ENCODE measurements around the gene CPNE6. TPM values are rescaled to one million over a fixed set of nuclear protein-coding genes. Genes with fewer than 3 reads are reported as not detected.
A peak's percentile ranks its signal among the peaks of the same experiment; 100 is the strongest.
"Not testable (repeated sequence)": the region's sequence is repeated elsewhere in the genome, so short reads cannot be mapped to it uniquely, and the experiment has no call there.

CPNE6 gene
- total RNA-seq, 1 experiment from 2014 or later = not detected

- in situ Hi-C loops (cut with HindIII; ENCODE audit: low sequenced_read_pairs) = no loop called here
- no peak for DNase-seq (ENCODE audit: low spot score)
Observed at GRCh38 chr14:24096545-24097181, 25.3 kb downstream of the CPNE6 start.

GRCh38 chr14:24098229-24098926, 27.0 kb downstream of the CPNE6 start:
- in situ Hi-C loops (cut with HindIII; ENCODE audit: low sequenced_read_pairs) = no loop called here
- no peak for DNase-seq (ENCODE audit: low spot score)

- in situ Hi-C loops (cut with HindIII; ENCODE audit: low sequenced_read_pairs) = no loop called here
- no peak for DNase-seq (ENCODE audit: low spot score)
Observed at GRCh38 chr14:24098927-24099813, 27.8 kb downstream of the CPNE6 start.

GRCh38 chr14:24100197-24100981, 29.0 kb downstream of the CPNE6 start:
- no peak for DNase-seq (ENCODE audit: low spot score)
- in situ Hi-C loops (cut with HindIII; ENCODE audit: low sequenced_read_pairs) = no loop called here

- DNase-seq (ENCODE audit: low spot score) = no peak
- in situ Hi-C loops (cut with HindIII; ENCODE audit: low sequenced_read_pairs) = no loop called here
Observed at GRCh38 chr14:24100982-24101494, 29.7 kb downstream of the CPNE6 start.

GRCh38 chr14:24102357-24103048, 31.1 kb downstream of the CPNE6 start:
- in situ Hi-C loops (cut with HindIII; ENCODE audit: low sequenced_read_pairs) = no loop called here
- DNase-seq (ENCODE audit: low spot score) = no peak

GRCh38 chr14:24103451-24103850, 32.1 kb downstream of the CPNE6 start:
- DNase-seq (ENCODE audit: low spot score) = no peak
- in situ Hi-C loops (cut with HindIII; ENCODE audit: low sequenced_read_pairs) = no loop called here

- DNase-seq (ENCODE audit: low spot score); in situ Hi-C loops (cut with HindIII; ENCODE audit: low sequenced_read_pairs): not testable (repeated sequence)
Observed at GRCh38 chr14:24105609-24106239, 34.4 kb downstream of the CPNE6 start.

GRCh38 chr14:24106672-24107271, 35.4 kb downstream of the CPNE6 start:
- in situ Hi-C loops (cut with HindIII; ENCODE audit: low sequenced_read_pairs) = no loop called here

GRCh38 chr14:24108336-24108874, 37.0 kb downstream of the CPNE6 start:
- no peak for DNase-seq (ENCODE audit: low spot score)
- in situ Hi-C loops (cut with HindIII; ENCODE audit: low sequenced_read_pairs) = no loop called here

More at GRCh38 chr14:24106672-24107271, 35.4 kb downstream of the CPNE6 start:
- no peak for DNase-seq (ENCODE audit: low spot score)

- DNase-seq (ENCODE audit: low spot score) = no peak
- in situ Hi-C loops (cut with HindIII; ENCODE audit: low sequenced_read_pairs) = no loop called here
Observed at GRCh38 chr14:24110060-24110459, 38.7 kb downstream of the CPNE6 start.

- in situ Hi-C loops (cut with HindIII; ENCODE audit: low sequenced_read_pairs) = no loop called here
- DNase-seq (ENCODE audit: low spot score) = no peak
Observed at GRCh38 chr14:24110523-24110922, 39.2 kb downstream of the CPNE6 start.

- no peak for DNase-seq (ENCODE audit: low spot score)
- in situ Hi-C loops (cut with HindIII; ENCODE audit: low sequenced_read_pairs) = no loop called here
Observed at GRCh38 chr14:24113379-24113800, 42.0 kb downstream of the CPNE6 start.

- in situ Hi-C loops (cut with HindIII; ENCODE audit: low sequenced_read_pairs) = no loop called here
- DNase-seq (ENCODE audit: low spot score) = peak; percentile 90
Observed at GRCh38 chr14:24113801-24114531, 42.6 kb downstream of the CPNE6 start.

GRCh38 chr14:24114532-24115421, 43.4 kb downstream of the CPNE6 start, which contains the start of the genes DCAF11 and NRL:
Gene DCAF11, plus strand, starts transcription at chr14:24114777. Its CDS starts 818 bp downstream, at chr14:24115595.
Gene NRL, minus strand, starts transcription at chr14:24114949. Its CDS starts 32,101 bp downstream, at chr14:24082848.
- in situ Hi-C loops (cut with HindIII; ENCODE audit: low sequenced_read_pairs) = no loop called here
- DNase-seq (ENCODE audit: low spot score) = peak; percentile 100

All from G401 (cell line).